Stomach (tissue), 9 donors: ENCODE measurements around the gene NUDT1. TPM values are rescaled to one million over a fixed set of nuclear protein-coding genes. Genes with fewer than 3 reads are reported as not detected.

Source experiments
- DNase-seq, 2 donors: peaks; one replicate each; pipeline versions ENCODE4 v3.0.0 to v3.0.0-alpha.2; 2013 to 2019
- H3K27ac ChIP-seq, 5 donors: fragments of 200-600 bp in 4 of 5; sonication (generic) in 4 of 5; one replicate each; pipeline ENCODE4 v1.5.1; 2013 to 2019; ENCODE audit warnings: mild to moderate bottlenecking in 1 of 5, moderate library complexity in 1 of 5
- H3K27me3 ChIP-seq, 3 donors: fragments of 200-600 bp; sonication (generic); one replicate each; pipeline ENCODE4 v1.5.1; 2017 to 2019; ENCODE audit warnings: mixed run types in 1 of 3
- H3K36me3 ChIP-seq, 4 donors: fragments of 200-600 bp; sonication (generic); 1 replicate in 3 of 4; 2 replicates in 1 of 4; pipeline ENCODE4 v1.5.1; 2016 to 2019
- H3K4me1 ChIP-seq, 4 donors: fragments of 200-600 bp; sonication (generic); one replicate each; pipeline ENCODE4 v1.5.1; 2016 to 2019
- H3K4me3 ChIP-seq, 4 donors: fragments of 200-600 bp; sonication (generic) in 3 of 4; one replicate each; pipeline ENCODE4 v1.5.1; 2016 to 2019; ENCODE audit warnings: mild to moderate bottlenecking in 1 of 4
- H3K9me3 ChIP-seq, 4 donors: fragments of 200-600 bp; sonication (generic); one replicate each; pipeline ENCODE4 v1.5.1; 2016 to 2019
- CTCF ChIP-seq, 7 experiments: fragments of 450-650 bp in 4 of 7; fragments of 200-600 bp in 3 of 7; sonication (generic) in 3 of 7; IDR thresholded peaks; one replicate each; pipeline ENCODE4 v1.5.1; 2016 to 2019; ENCODE audit warnings: antibody characterized with exemption in 7 of 7, control low read depth in 2 of 7, mild to moderate bottlenecking in 1 of 7
- EP300 ChIP-seq: sonication (generic); formaldehyde crosslinking; IDR thresholded peaks from one replicate; pipeline ENCODE4 v1.6.1; 2017; ENCODE audit warnings: antibody characterized with exemption
- POLR2A ChIP-seq, 4 donors: fragments of 450-650 bp; IDR thresholded peaks; one replicate each; pipeline ENCODE4 v1.6.1; 2016; ENCODE audit warnings: antibody characterized with exemption in 4 of 4, control low read depth in 2 of 4, mild to moderate bottlenecking in 1 of 4, moderate library complexity in 1 of 4
- POLR2AphosphoS5 ChIP-seq, 3 donors: sonication (generic); formaldehyde crosslinking; IDR thresholded peaks; one replicate each; pipeline ENCODE4 v1.6.1; 2016; ENCODE audit warnings: antibody characterized with exemption in 3 of 3
- WGBS, 5 donors: extraction: QIAGEN DNeasy Blood & Tissue Kit in 3 of 5; methylation state at CpG; one replicate each; pipeline versions ENCODE4 v1.1.5 to v1.1.7; 2013 to 2018; 5-methylcytosine and 5-hydroxymethylcytosine counted together
- intact Hi-C: fragments of 100-400 bp; cut with DNase I; formaldehyde crosslinking; loops from one replicate; pipeline ENCODE4 v1.15.1; 2023; ENCODE audit warnings: low total_unique reads
- polyA plus RNA-seq, 3 donors: library from polyadenylated mRNA; stranded (reverse); fragments of 200-250 nt; gene quantifications; one replicate each; pipeline ENCODE4 v1.2.3, GENCODE V29; 2013
- total RNA-seq, 5 donors: library from RNA; depleted of rRNA; stranded (reverse); fragments of >200 nt; gene quantifications; one replicate each; pipeline versions ENCODE4 v1.1.0 to v1.2.3, GENCODE V29; 2014 to 2016
- donor health status: healthy with polysubstance abuse.
- donor health status: Bipolar disorder and iron deficiency.
- donor health status: healthy.

The NUDT1 gene
- total and polyA plus RNA-seq, 8 donors, result 4.6 to 37.1 (median 12.0) TPM; not detected in 2

DNA sequence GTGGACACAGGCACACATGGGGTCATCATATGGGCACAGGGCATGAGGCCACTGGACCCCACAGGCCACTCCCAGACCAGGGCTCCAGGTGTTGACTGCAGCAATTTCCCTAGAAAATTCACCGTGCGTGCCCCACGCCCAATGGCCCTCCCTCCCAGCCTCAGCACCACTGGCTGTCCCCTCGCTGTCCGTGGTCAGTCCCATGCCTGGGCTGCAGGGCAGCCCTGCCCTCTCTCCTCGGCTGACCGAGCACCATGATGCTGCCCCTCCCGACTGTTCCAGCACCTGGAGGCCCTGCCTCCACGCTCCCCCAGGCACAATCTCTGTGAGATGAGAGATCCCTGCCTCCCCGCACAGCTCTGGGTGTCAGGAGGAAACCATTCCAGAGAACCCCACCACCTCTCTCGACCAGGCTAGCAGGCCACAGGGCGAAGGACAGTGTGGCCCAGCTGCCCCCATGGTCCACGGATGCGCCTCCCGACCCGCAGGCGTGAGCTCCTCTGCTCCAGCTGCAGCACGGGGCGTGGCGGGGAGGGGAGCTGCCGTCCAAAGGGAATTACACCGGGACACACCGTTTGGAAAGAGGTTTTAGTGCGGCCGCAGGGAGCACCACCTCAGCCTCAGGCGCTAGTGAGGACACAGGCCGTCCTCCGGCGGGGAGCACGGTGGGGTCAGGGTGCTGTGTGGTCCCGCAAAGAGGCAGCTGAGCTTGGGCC is 12.6 kb downstream of the NUDT1 start:
- H3K9me3 ChIP-seq, result no peaks in the 10 kb centered on the region
- 89 to 96% (median 93%) methylated on average over 27 to 31 of the region's 31 CpGs for WGBS, 5 donors
- no peak overlapping the region for H3K27ac ChIP-seq
- peaks cover 0 to 2% (median 0%) of the 10 kb centered on the region in 4 donors for H3K4me1 ChIP-seq
- intact Hi-C loops, result no loop called here
- peaks cover 16 to 64% (median 54%) of the 10 kb centered on the region in 4 donors for H3K36me3 ChIP-seq
- TF ChIP-seq POLR2AphosphoS5 (IDR thresholded peaks at IDR 0.05) (no peak), EP300 (no peak), CTCF (IDR thresholded peaks at IDR 0.05) (no peak), POLR2A (IDR thresholded peaks at IDR 0.05) (no peak)
- H3K4me3 ChIP-seq, result no peak overlapping the region
- no peak for DNase-seq
- no peaks in the 10 kb centered on the region for H3K27me3 ChIP-seq

DNA sequence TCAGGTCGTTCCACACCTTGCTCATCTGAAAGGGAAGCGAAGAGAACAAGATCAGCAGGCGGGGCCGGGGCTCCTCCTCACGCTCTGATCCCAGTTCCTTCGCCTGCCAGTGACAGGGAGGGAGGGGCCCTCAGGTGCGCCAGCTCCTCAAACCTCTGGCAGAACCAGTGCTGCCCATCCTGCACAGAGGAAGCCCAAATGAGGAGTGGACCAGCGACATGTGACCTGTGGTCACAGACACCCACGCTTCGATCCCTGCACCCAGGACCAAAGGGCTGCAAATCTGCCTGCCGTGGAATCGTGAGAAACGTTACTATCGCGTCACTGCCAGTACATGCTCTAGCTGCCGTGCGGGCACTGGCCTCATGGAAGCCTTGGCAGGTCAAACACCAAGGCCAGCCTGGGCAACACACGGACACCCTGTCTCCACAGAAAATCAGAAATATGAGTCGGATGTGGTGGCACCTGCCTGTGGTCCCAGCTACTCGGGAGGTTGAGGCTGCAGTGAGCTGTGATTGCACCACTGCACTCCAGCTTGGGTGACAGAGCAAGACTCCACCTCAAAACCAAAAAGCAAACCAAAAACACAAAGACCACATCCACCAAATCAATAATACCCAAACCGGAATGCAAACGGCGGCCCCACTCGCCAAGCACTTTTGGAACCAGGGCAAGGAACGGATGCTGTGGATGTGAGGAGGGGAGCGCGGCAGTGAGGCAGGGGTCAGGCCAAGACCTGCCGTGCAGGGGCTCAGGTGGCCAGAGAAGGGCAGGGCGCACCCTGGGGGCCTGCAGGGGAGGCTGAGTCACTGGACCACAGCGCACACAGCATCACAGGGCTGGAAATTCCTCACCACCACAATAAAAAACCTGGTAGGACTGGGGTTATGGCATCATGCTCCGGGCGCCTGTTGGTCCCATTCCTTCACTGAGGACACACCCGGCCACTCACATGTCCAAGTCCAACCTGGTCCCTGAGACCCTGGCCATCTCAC is 13.4 kb downstream of the NUDT1 start:
- Histone ChIP-seq H3K9me3 (no peaks in the 10 kb centered on the region), H3K4me1 (no peaks in the 10 kb centered on the region), H3K27me3 (no peaks in the 10 kb centered on the region), H3K36me3 (peaks cover 17 to 64% (median 56%) of the 10 kb centered on the region in 4 donors), H3K4me3 (no peak overlapping the region), H3K27ac (no peak overlapping the region)
- TF ChIP-seq EP300, result no peak
- no peak for TF ChIP-seq POLR2AphosphoS5 (IDR thresholded peaks at IDR 0.05)
- TF ChIP-seq POLR2A (IDR thresholded peaks at IDR 0.05), result no peak
- TF ChIP-seq CTCF (IDR thresholded peaks at IDR 0.05), result no peak
- 86 to 91% (median 88%) methylated on average over 30 to 33 of the region's 33 CpGs for WGBS, 5 donors
- no peak for DNase-seq
- intact Hi-C loops, result no loop called here

- TF ChIP-seq CTCF (IDR thresholded peaks at IDR 0.05), result no peak
- no peak for TF ChIP-seq EP300
- TF ChIP-seq POLR2A (IDR thresholded peaks at IDR 0.05), result no peak
- TF ChIP-seq POLR2AphosphoS5 (IDR thresholded peaks at IDR 0.05), result no peak
- Histone ChIP-seq H3K36me3 (peaks cover 21 to 61% (median 55%) of the 10 kb centered on the region in 4 donors), H3K27ac (no peak overlapping the region), H3K27me3 (no peaks in the 10 kb centered on the region), H3K4me1 (no peaks in the 10 kb centered on the region), H3K9me3 (no peaks in the 10 kb centered on the region), H3K4me3 (no peak overlapping the region)
- 94 to 96% (median 95%) methylated on average over 41 to 44 of the region's 44 CpGs for WGBS, 5 donors
- DNase-seq, result no peak
- intact Hi-C loops, result no loop called here
Measured at GRCh38 chr7:2256306-2257045, 14.4 kb downstream of the NUDT1 start.

DNA sequence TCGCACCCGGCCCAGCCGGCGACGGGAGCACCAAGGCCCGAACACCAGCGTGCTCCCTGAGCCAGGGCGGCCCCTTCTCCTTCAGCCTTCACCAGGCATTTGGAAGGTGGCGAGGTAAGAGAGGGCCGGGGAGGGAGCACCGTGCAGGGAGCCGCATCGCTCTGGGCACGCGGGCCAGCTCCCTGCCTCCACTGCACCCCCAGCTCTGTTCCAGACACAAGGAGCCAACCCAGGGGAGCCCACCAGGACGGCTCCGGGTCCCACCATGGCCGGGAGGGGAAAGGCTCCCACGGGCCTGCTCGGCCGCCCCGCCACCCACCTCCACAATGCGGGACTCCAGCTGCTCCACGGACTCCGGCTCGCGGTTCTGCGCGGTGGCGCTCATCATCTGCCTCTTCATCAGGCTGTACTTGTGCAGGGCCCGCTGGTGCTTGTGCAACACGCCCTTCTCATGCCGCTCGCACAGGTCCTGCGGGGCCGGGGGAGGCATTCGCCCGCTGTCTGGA is 15.1 kb downstream of the NUDT1 start:
- no peak for TF ChIP-seq POLR2AphosphoS5 (IDR thresholded peaks at IDR 0.05)
- TF ChIP-seq EP300, result no peak
- TF ChIP-seq POLR2A (IDR thresholded peaks at IDR 0.05), result no peak
- no peak for TF ChIP-seq CTCF (IDR thresholded peaks at IDR 0.05)
- H3K9me3 ChIP-seq, result no peaks in the 10 kb centered on the region
- no peaks in the 10 kb centered on the region for H3K4me1 ChIP-seq
- intact Hi-C loops, result no loop called here
- no peak for DNase-seq
- no peak overlapping the region for H3K27ac ChIP-seq
- 95 to 98% (median 95%) methylated on average over 15 to 38 of the region's 38 CpGs for WGBS, 5 donors
- no peak overlapping the region for H3K4me3 ChIP-seq
- peaks cover 21 to 61% (median 59%) of the 10 kb centered on the region in 4 donors for H3K36me3 ChIP-seq
- no peaks in the 10 kb centered on the region for H3K27me3 ChIP-seq
